ENCODE measurements around the gene PSENEN.

- TF ChIP-seq ZNF274 (IDR thresholded peaks at IDR 0.05; ENCODE audit: low read depth, low read length) (no peak), SUZ12 (IDR thresholded peaks at IDR 0.05; ENCODE audit: extremely low read depth, insufficient read depth, insufficient read length) (no peak)
These were observed 8.4 kb downstream of the PSENEN start for GRCh38 chr19:35753634-35754369.
